Islet precursor cell (in vitro differentiated cells): ENCODE data around the gene NACC1.

Experiments used
- DNase-seq: peaks from one replicate; pipeline ENCODE4 v3.0.0-alpha.2; 2018

Gene NACC1

GRCh38 chr19:13149628-13150186, 31.6 kb downstream of the NACC1 start:
- peak; percentile 78 for DNase-seq

DNA sequence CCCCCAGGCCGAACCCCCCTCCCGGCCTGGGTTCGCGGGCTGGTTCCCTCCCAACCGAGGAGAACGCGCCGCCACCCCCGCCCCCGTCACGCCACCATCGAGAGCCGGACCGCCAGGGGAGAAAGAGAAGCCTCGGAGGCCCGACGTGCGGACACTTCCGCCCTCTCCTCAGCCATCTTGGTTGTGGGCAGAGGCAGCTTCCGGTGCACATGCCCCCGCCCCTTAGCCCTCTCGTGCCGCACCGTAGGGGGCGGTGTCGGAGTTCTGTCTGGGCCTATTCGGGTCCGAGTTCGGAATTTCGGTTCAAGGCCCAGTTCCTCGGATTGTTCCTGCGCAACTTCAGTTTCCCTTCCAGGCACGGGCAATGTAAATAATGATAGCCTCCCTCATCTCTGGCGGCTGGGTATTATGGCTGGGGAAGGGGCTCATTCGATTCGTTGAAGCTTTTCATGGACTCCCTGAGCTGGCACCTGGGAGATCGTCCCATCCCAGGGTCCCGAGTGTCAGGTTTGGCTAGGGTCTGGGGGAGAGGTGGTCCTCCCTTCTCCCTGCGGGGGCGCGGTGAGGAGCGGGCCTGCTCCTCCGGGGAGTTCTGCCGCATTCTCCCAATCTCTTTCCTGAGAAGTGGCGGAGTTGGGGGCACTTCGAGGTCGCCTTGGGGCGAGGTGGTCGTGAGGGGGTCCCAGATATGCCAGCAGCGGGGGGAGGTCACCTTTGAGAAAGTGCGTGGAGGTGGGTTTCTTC, 32.3 kb downstream of the NACC1 start, which contains the start of the genes IER2 and STX10:
IER2 (plus strand) TSS at position 225 of the 744 bp plus-strand sequence. CDS start 2,776 bp downstream, outside the sequence.
STX10 (minus strand) TSS at position 189 of the 744 bp plus-strand sequence. CDS start 202 bp downstream, outside the sequence.
- peak; percentile 96 for DNase-seq

DNA sequence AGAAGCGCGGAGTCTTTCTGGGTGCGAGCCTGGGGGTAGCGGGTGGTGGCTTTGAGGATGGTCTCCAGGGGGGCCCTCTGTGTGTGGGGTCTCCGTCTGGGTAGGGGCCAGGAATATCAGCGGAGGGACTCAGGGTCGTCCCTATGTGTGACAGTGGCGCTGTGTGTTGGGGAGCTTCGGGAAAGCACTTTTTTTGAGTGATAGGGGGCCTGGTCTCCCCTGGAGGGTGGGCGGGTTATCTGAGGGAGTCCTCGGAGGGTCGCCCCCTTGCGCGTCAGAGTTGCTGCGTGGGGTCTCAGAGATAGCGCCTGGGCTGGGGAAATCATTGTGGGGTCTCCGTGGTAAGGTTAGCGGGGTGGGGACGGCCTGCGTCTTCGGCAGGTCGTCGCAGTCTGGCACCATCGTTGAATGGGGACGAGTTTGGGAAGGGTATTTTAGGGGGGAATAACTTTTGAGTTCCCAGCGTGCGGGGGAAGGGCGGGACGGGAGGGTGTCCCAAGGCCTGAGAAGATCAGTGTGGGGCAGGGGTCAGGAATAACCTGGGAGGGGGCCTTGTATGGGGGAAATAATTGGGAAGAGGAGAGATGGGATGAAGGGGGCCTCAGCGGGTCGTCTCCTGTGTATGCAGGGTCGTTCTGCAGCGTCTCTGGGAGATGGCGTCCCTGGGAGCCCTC, 33.0 kb downstream of the NACC1 start:
- DNase-seq, result no peak

DNA sequence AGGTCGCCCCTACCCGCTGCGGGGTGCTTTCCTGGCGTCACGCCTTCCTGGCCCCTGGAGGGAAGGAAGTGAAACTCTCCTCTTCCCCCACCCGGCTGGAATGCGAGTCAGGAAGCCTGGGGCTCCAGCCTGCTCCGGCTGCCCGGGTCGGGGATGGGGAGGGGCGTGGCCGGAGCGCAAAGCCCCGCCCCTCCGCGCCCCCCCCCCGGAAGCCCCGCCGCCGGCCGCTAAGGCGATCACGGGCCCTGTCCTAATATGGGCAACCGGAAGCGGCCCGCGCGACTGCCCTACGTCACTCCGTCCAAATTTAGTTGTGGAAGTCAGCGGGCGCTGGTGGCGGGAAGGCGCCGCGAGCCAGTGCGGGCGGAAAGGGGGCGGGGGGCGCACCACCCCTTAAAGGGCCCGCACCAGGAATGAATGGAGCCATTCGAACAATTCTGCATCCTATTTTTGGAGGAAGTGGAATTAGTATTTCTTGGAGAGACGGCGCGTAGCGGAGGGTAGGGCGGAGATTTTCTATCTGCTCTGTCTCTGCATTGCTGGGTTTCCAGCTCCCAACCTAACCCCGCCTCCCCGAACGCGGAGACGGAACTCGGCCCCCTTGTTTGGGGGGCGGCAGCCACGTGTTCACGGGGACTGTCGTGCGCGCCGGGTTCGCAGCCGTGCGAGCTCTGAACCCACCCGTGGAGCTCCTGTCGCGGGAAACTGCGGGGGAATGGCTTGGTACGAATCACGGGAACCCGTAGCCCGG, 33.7 kb downstream of the NACC1 start:
- DNase-seq, result peak; percentile 98

- DNase-seq, result no peak
These were observed 34.4 kb downstream of the NACC1 start for GRCh38 chr19:13152356-13152973.

- DNase-seq, result peak; percentile 98
These were observed 35.0 kb downstream of the NACC1 start for GRCh38 chr19:13152974-13153568.

- DNase-seq, result no peak
These were observed 35.6 kb downstream of the NACC1 start for GRCh38 chr19:13153569-13154240.

GRCh38 chr19:13154241-13154778, 36.2 kb downstream of the NACC1 start:
- peak; percentile 84 for DNase-seq

DNA sequence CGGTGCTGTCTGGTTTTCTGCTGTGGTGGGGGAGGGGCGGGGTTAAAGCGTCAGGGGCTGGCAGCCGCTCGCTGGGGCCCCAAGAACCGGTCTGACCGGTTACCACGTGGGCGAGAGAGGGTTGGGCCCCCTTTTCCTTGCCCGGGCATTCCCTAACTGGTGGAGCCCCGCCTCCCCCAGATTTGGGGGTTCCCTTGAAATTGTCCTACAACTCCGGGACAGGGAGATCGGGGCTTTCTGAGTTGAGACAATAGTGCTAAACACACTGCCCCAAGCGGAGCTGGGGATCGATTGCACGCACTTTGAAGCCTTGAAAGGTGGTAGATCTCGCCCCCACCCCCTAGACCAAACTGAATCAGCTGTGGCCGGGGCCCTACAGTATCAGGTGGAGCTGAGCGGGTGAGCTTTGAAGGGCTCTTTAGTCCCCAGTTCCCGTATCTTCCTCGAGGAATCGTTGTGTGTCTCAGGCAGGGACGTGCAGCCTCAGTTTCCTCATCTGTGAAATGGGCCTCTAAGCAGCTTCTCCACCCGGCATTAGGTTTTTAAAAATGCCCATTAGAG, 36.9 kb downstream of the NACC1 start:
- peak; percentile 90 for DNase-seq

- DNase-seq, result peak; percentile 91
These were observed 37.7 kb downstream of the NACC1 start for GRCh38 chr19:13155472-13156359.

DNA sequence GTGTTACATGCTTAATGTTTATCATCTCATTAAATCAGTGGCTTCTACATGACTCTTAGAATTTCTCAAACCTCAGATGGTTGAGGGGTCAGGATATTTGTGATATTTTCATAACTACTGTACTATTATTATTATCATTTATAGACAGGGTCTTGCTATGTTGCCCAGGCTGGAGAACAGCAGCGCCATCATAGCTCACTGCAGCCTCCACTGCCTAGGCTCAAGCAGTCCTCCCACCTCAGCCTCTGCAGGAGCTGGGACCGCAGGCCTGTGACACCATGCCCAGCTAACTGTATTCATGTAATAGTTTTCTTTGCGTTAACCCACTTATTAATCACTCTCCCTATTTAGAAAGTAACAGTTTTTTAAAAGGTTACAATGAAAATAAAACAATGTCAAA, 41.6 kb downstream of the NACC1 start:
- no peak for DNase-seq

- DNase-seq, result no peak
These were observed 42.5 kb downstream of the NACC1 start for GRCh38 chr19:13160557-13160956.

GRCh38 chr19:13162724-13163608, 44.9 kb downstream of the NACC1 start:
- peak; percentile 100 for DNase-seq

DNA sequence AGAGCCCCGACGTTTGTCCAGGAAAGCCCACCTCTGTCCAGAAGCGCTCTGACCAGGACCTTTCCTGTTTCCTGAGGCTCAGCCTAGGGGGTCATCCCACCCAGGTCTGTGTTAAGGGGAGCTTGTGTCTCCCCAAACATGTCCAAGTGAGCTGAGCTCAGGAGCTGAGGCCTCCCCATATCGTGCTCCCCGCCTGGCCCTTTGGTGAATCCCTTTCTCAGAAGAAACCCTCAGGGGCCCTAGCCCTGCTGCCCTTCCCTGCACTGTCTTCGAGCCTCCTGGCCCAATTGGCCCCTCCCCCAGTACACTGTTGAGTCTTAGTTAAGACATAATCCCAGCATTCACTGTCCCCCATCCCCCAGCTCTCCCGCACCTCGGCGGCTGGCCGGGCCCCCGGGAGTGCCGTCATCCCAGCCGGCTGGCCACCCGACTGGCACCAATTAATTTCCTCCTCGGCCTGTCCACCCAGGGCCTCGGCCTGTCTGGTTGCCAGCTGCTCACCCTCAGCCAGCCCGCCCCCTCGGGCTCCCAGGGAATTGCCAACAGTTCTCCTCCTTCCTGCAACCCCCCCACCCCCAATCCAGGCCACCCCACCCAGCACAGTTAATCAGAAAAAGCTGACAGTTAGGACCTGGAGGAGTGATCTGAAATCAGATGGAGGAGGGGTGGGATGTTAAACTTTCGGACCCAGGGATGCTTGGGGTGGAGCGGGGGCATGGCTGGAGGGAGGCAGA, 45.7 kb downstream of the NACC1 start:
- peak; percentile 98 for DNase-seq

DNA sequence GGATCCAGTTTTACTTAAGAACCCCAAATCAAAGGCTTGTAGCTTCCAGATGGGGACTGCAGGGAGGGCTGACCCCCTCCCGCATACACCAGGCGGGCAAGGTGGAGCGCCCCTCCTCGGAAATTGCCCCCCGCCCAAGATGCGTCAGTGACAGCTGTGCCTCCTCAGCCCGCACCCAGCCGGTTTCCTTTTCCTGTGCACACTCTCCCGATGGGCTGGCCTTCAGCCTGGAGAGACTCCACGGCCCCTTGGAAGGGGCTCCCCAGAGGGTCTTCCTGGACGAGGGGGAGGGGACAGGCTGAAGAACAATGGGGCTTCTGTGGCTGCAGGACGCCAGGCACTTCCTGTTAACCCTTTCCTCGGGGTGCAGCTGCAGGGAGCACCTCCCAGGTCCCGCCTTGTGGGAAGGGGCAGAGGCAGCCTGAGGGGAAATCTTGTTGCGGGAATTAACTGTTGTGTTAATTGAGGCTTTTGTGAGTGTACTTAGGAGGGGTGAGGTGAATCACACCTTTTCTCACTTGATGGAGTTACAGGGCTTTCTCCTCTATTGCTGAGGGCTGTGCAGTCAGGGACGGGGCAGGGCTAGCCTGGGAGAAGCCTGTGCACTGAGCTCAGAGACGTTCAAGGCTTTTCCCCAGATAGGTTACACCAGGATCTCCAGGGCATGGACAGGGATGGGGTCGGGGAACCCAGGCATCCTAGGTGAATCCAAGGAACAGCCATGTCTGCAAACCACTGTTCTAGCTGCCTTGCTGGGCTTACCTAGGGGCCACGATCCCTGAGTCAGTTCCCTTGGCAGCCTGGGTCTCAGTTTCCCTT, 46.5 kb downstream of the NACC1 start:
- DNase-seq, result peak; percentile 99

DNA sequence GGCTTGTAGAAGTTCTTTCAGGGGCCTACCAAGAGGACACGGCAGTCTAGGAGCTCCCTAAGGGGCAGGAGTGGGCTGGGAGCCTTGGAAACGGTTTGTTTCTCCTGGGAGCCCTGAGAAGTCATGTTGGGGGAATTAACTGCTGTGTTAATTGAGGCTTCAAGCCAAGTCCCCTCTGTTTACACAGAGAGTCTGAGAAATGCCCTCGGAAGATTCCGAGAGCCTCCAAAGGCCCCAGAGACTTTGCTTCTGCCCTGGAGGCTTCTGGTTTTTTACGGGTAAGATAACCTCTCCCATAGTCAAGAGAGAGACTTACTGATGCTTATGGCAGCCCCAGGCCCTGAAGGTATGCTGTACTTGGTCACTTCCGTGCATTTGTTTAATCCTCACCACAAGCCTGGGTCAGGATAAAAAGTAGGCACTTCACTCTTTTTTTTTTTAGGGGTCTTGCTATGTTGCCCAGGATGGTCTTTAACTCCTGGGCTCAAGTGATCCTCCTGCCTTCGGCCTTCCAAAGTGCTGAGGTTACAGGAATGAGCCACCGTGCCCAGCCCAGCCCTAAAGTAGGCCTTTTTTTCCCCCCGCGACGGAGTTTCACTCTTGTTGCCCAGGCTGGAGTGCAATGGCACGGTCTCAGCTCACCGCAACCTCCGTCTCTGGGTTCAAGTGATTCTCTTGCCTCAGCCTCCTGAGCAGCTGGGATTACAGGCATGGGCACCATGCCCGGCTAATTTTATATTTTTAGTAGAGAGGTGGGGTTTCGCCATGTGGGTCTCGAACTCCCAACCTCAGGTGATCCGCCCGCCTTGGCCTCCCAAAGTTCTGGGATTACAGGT, 47.3 kb downstream of the NACC1 start:
- DNase-seq, result peak; percentile 79
